Measurements from ENCODE around the gene ANO10. TPM values are rescaled to one million over a fixed set of nuclear protein-coding genes. Genes with fewer than 3 reads are reported as not detected.
A peak's percentile ranks its signal among the peaks of the same experiment; 100 is the strongest.

ANO10 gene
- total and polyA plus RNA-seq, 4 donors = 19.9 to 33.2 (median 25.3) TPM

DNA sequence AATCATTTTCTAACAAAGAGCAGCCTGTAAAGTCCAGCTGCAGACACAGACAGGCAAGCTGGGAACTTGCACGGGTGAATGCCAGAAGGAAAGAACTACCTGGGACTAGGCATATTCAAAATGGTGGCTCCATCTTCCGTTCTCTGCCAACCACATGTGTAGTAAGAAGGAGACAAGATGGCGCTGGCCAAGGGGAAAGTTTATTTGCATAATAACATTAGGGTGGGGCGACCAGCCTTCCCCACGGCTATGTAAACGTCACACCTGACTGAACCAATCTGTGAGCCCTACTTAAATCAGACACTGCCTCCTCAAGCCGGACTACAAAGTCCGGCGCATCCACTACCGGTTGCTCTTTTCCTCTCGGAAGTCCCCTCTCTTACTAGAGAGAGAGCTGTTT is 204.7 kb downstream of the ANO10 start:
- Histone ChIP-seq H3K36me3 (ENCODE audit: control insufficient read depth in 4 of 4, insufficient read depth in 4 of 4, low read length in 4 of 4) (no peaks in the 10 kb centered on the region), H3K4me1 (ENCODE audit: control insufficient read depth in 5 of 5, insufficient read depth in 5 of 5, low read length in 5 of 5) (peaks cover 0 to 15% (median 0%) of the 10 kb centered on the region in 5 donors), H3K27ac (ENCODE audit: low read depth in 1 of 2, low read length in 1 of 2) (no peak overlapping the region), H3K9ac (ENCODE audit: insufficient read depth in 1 of 2, low read length in 2 of 2) (no peak overlapping the region), H3K4me3 (no peak overlapping the region), H3K9me3 (ENCODE audit: control insufficient read depth in 4 of 4, insufficient read depth in 3 of 4, low read length in 3 of 4) (peaks cover 0 to 3% (median 0%) of the 10 kb centered on the region in 4 donors), H3K27me3 (ENCODE audit: control insufficient read depth in 3 of 3, insufficient read depth in 3 of 3, low read length in 2 of 3) (no peaks in the 10 kb centered on the region)
- 94 to 95% methylated on average over 11 of the region's 11 CpGs for WGBS, 2 donors
- DNase-seq = no peak
- TF ChIP-seq, protein P1, sequence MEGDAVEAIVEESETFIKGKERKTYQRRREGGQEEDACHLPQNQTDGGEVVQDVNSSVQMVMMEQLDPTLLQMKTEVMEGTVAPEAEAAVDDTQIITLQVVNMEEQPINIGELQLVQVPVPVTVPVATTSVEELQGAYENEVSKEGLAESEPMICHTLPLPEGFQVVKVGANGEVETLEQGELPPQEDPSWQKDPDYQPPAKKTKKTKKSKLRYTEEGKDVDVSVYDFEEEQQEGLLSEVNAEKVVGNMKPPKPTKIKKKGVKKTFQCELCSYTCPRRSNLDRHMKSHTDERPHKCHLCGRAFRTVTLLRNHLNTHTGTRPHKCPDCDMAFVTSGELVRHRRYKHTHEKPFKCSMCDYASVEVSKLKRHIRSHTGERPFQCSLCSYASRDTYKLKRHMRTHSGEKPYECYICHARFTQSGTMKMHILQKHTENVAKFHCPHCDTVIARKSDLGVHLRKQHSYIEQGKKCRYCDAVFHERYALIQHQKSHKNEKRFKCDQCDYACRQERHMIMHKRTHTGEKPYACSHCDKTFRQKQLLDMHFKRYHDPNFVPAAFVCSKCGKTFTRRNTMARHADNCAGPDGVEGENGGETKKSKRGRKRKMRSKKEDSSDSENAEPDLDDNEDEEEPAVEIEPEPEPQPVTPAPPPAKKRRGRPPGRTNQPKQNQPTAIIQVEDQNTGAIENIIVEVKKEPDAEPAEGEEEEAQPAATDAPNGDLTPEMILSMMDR (IDR thresholded peaks at IDR 0.05; ENCODE audit: control extremely low read depth, extremely low read depth) = no peak
- ATAC-seq (ENCODE audit: insufficient read depth, low FRiP score) = no peak

DNA sequence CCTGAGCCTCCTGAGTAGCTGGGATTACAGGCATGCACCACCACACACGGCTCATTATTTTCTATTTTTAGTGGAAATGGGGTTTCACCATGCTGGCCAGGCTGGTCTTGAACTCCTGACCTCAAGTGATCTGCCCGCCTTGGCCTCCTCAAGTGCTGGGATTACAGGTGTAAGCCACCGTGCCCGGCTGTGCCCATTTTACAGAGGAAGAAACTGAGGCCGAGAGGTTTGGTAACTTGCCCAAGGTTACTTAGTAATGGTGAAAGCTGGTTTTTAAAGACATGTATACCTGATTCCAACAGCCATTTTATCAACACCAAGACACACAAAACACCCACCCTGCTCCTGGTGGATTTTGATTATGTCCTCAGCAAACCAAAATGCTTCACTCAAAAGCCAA is 206.7 kb downstream of the ANO10 start:
- WGBS, 2 donors = 96 to 98% methylated on average over 5 of the region's 5 CpGs
- DNase-seq (no peak), ATAC-seq (ENCODE audit: insufficient read depth, low FRiP score) (no peak)
- Histone ChIP-seq H3K9me3 (ENCODE audit: control insufficient read depth in 4 of 4, insufficient read depth in 3 of 4, low read length in 3 of 4) (peaks cover 0 to 3% (median 0%) of the 10 kb centered on the region in 4 donors), H3K9ac (ENCODE audit: insufficient read depth in 1 of 2, low read length in 2 of 2) (no peak overlapping the region), H3K4me1 (ENCODE audit: control insufficient read depth in 5 of 5, insufficient read depth in 5 of 5, low read length in 5 of 5) (peaks cover 0 to 31% (median 6%) of the 10 kb centered on the region in 5 donors), H3K4me3 (no peak overlapping the region), H3K27me3 (ENCODE audit: control insufficient read depth in 3 of 3, insufficient read depth in 3 of 3, low read length in 2 of 3) (no peaks in the 10 kb centered on the region), H3K36me3 (ENCODE audit: control insufficient read depth in 4 of 4, insufficient read depth in 4 of 4, low read length in 4 of 4) (no peaks in the 10 kb centered on the region), H3K27ac (ENCODE audit: low read depth in 1 of 2, low read length in 1 of 2) (no peak overlapping the region)
- TF ChIP-seq, protein P1 (IDR thresholded peaks at IDR 0.05; ENCODE audit: control extremely low read depth, extremely low read depth) = no peak

DNA sequence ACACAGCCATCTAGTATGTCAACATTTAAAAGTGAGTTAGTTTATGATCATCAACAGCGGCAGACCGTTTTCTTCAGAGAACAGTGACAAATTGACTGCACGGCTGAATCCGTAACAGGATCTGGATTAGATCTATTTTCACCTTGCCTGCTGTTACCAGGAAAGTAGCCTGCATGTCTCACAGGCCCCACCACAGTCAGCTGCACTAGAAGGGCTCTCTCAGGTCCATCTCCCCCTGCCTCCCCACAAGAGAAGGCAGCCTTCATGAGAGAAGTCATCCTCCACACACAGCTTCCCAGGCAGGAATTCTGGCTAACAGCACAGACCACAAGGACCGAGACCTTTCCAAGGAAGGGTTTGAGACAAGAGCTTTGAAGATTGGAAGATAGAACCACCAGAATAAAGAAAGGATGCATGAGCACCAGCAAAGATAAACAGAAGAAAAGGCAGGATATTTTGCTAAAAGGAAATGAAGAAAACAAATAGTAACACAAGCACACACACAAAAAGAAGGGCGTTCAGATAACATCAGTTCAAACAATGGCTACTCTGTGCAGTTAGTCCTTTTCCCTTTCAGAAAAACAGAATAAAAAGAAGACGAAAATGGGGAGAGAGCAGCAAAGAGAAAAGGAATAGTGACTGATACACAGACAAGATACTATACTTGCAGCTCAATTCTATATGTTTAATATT is 208.0 kb downstream of the ANO10 start:
- no peaks in the 10 kb centered on the region for H3K36me3 ChIP-seq (ENCODE audit: control insufficient read depth in 4 of 4, insufficient read depth in 4 of 4, low read length in 4 of 4)
- TF ChIP-seq, protein P1 (IDR thresholded peaks at IDR 0.05; ENCODE audit: control extremely low read depth, extremely low read depth) = no peak
- H3K4me1 ChIP-seq (ENCODE audit: control insufficient read depth in 5 of 5, insufficient read depth in 5 of 5, low read length in 5 of 5) = peaks cover 0 to 30% (median 6%) of the 10 kb centered on the region in 5 donors
- no peaks in the 10 kb centered on the region for H3K27me3 ChIP-seq (ENCODE audit: control insufficient read depth in 3 of 3, insufficient read depth in 3 of 3, low read length in 2 of 3)
- ATAC-seq (ENCODE audit: insufficient read depth, low FRiP score) (no peak), DNase-seq (no peak)
- H3K9me3 ChIP-seq (ENCODE audit: control insufficient read depth in 4 of 4, insufficient read depth in 3 of 4, low read length in 3 of 4) = peaks cover 0 to 1% (median 0%) of the 10 kb centered on the region in 4 donors
- H3K4me3 ChIP-seq = no peak overlapping the region
- peak overlapping the region in 1 of 2 donors; percentile 48 for H3K27ac ChIP-seq (ENCODE audit: low read depth in 1 of 2, low read length in 1 of 2)
- no peak overlapping the region for H3K9ac ChIP-seq (ENCODE audit: insufficient read depth in 1 of 2, low read length in 2 of 2)
- WGBS, 2 donors = 67 to 80% methylated on average over 7 of the region's 7 CpGs
